A673 (cell line): ENCODE results near the gene SSR2.
"Not testable (repeated sequence)": the region's sequence is repeated elsewhere in the genome, so short reads cannot be mapped to it uniquely, and the experiment has no call there.

Experiments
- EZH2 ChIP-seq: fragments of 200-600 bp; sonication (generic); IDR thresholded peaks from 2 replicates; pipeline ENCODE4 v1.6.1; 2017; ENCODE audit warnings: borderline replicate concordance, low read depth, mild to moderate bottlenecking, mixed read lengths, antibody characterized with exemption, low read length; ENCODE audit not compliant: poor library complexity, severe bottlenecking
- TF ChIP-seq, protein P1 (sequence below): fragments of 300-800, 200-600 bp; sonication (generic); conservative IDR thresholded peaks from 2 replicates; pipeline ENCODE4 v1.5.1; 2017; ENCODE audit warnings: low read depth, mild to moderate bottlenecking, antibody characterized with exemption, low read length, moderate library complexity, mixed read lengths

DNA sequence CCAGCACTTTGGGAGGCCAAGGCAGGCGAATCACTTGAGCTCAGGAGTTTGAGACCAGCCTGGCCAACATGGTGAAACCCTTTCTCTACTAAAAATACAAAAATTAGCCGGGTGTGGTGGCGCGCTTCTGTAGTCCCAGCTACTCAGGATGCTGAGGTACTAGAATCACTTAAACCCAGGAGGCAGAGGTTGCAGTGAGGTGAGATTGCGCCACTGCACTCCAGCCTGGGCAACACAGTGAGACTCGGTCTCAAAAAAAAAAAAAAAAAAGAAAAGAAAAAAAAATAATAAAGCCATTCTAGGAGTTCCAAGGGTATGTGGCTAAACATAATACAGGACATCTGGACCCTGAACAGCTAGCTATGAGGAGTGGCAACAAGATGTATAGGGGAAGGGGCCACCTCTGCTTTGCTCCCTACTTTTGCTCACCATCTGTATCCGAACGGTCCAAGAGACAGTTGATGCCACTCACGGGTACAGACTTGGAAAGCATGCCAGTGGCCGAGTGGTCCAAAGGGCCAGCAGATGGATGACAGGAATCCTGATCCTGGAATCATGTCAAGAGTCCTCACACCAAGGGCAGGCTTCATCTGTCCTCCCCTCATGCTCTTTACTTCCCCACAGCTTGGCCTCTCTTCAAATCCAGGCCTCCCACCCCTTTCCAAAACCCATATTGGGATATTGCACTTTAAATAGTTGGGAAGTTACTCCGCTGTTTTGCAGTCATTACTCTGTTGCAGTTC is 35.7 kb downstream of the SSR2 start:
- TF ChIP-seq, protein P1, sequence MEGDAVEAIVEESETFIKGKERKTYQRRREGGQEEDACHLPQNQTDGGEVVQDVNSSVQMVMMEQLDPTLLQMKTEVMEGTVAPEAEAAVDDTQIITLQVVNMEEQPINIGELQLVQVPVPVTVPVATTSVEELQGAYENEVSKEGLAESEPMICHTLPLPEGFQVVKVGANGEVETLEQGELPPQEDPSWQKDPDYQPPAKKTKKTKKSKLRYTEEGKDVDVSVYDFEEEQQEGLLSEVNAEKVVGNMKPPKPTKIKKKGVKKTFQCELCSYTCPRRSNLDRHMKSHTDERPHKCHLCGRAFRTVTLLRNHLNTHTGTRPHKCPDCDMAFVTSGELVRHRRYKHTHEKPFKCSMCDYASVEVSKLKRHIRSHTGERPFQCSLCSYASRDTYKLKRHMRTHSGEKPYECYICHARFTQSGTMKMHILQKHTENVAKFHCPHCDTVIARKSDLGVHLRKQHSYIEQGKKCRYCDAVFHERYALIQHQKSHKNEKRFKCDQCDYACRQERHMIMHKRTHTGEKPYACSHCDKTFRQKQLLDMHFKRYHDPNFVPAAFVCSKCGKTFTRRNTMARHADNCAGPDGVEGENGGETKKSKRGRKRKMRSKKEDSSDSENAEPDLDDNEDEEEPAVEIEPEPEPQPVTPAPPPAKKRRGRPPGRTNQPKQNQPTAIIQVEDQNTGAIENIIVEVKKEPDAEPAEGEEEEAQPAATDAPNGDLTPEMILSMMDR = not testable (repeated sequence)
- TF ChIP-seq EZH2 = not testable (repeated sequence)
